Ascending aorta (tissue), 2 donors: ENCODE measurements around the gene SIK3. TPM values are rescaled to one million over a fixed set of nuclear protein-coding genes. Genes with fewer than 3 reads are reported as not detected.

Experiments
- DNase-seq, 2 donors: peaks; one replicate each; pipeline ENCODE4 v3.0.0-alpha.2; 2019; ENCODE audit warnings: low spot score in 2 of 2
- H3K27ac ChIP-seq, 2 donors: fragments of 200-600 bp; sonication (generic); one replicate each; pipeline ENCODE4 v1.5.1; 2016 to 2017; ENCODE audit warnings: mild to moderate bottlenecking in 1 of 2
- H3K27me3 ChIP-seq: fragments of 200-600 bp; sonication (generic); one replicate; pipeline ENCODE4 v1.5.1; 2017
- H3K36me3 ChIP-seq, 2 donors: fragments of 200-600 bp; sonication (generic); one replicate each; pipeline ENCODE4 v1.5.1; 2016
- H3K4me1 ChIP-seq, 2 donors: fragments of 200-600 bp; sonication (generic); one replicate each; pipeline ENCODE4 v1.5.1; 2016 to 2017; ENCODE audit warnings: mild to moderate bottlenecking in 1 of 2
- H3K4me3 ChIP-seq, 2 donors: fragments of 200-600 bp; sonication (generic); one replicate each; pipeline ENCODE4 v1.5.1; 2016 to 2017; ENCODE audit warnings: mild to moderate bottlenecking in 1 of 2
- H3K9me3 ChIP-seq, 2 donors: fragments of 200-600 bp; sonication (generic); one replicate each; pipeline ENCODE4 v1.5.1; 2016
- CTCF ChIP-seq, 3 experiments: fragments of 200-600 bp in 2 of 3; fragments of 450-650 bp in 1 of 3; sonication (generic) in 2 of 3; IDR thresholded peaks; one replicate each; pipeline ENCODE4 v1.5.1; 2016 to 2019; ENCODE audit warnings: antibody characterized with exemption in 3 of 3, mild to moderate bottlenecking in 1 of 3, moderate library complexity in 1 of 3
- intact Hi-C: fragments of 100-400 bp; cut with DNase I; formaldehyde crosslinking; loops from one replicate; pipeline ENCODE4 v1.15.1; 2023
- total RNA-seq: library from RNA; depleted of rRNA; stranded (reverse); fragments of >200 nt; gene quantifications from one replicate; pipeline ENCODE4 v1.1.0, GENCODE V29; 2016

SIK3 gene
- total RNA-seq, 1 donor from 2014 or later = 22.5 TPM

- no peak overlapping the region for H3K4me3 ChIP-seq
- H3K27ac ChIP-seq = no peak overlapping the region
- DNase-seq = no peak
- intact Hi-C loops = no loop called here
- peaks cover 0 to 21% of the 10 kb centered on the region in 2 donors for H3K4me1 ChIP-seq
- no peaks in the 10 kb centered on the region for H3K9me3 ChIP-seq
- H3K27me3 ChIP-seq = no peaks in the 10 kb centered on the region
- peaks cover 0 to 21% of the 10 kb centered on the region in 2 donors for H3K36me3 ChIP-seq
- peak in 2 of 3 experiments; percentile 15 to 31 for TF ChIP-seq CTCF (IDR thresholded peaks at IDR 0.05)
Measured at GRCh38 chr11:116927163-116927974, 170.9 kb downstream of the SIK3 start.

- intact Hi-C loops = no loop called here
- H3K4me1 ChIP-seq = peaks cover 0 to 6% of the 10 kb centered on the region in 2 donors
- H3K27me3 ChIP-seq = no peaks in the 10 kb centered on the region
- no peak for DNase-seq
- H3K4me3 ChIP-seq = no peak overlapping the region
- H3K9me3 ChIP-seq = no peaks in the 10 kb centered on the region
- TF ChIP-seq CTCF (IDR thresholded peaks at IDR 0.05) = no peak
- H3K36me3 ChIP-seq = peaks cover 0 to 21% of the 10 kb centered on the region in 2 donors
- no peak overlapping the region for H3K27ac ChIP-seq
Measured at GRCh38 chr11:116925050-116925449, 173.2 kb downstream of the SIK3 start.

- Histone ChIP-seq H3K9me3 (no peaks in the 10 kb centered on the region), H3K27me3 (no peaks in the 10 kb centered on the region), H3K27ac (no peak overlapping the region), H3K4me1 (peaks cover 0 to 5% of the 10 kb centered on the region in 2 donors), H3K4me3 (no peak overlapping the region), H3K36me3 (no peaks in the 10 kb centered on the region)
- intact Hi-C loops = no loop called here
- no peak for DNase-seq
- no peak for TF ChIP-seq CTCF (IDR thresholded peaks at IDR 0.05)
Measured at GRCh38 chr11:116918925-116919655, 179.1 kb downstream of the SIK3 start.

- no peak for TF ChIP-seq CTCF (IDR thresholded peaks at IDR 0.05)
- intact Hi-C loops = no loop called here
- Histone ChIP-seq H3K27ac (no peak overlapping the region), H3K36me3 (no peaks in the 10 kb centered on the region), H3K4me3 (no peak overlapping the region), H3K9me3 (no peaks in the 10 kb centered on the region), H3K4me1 (peaks cover 0 to 5% of the 10 kb centered on the region in 2 donors), H3K27me3 (no peaks in the 10 kb centered on the region)
- no peak for DNase-seq
Measured at GRCh38 chr11:116917632-116918031, 180.6 kb downstream of the SIK3 start.

- no peaks in the 10 kb centered on the region for H3K36me3 ChIP-seq
- DNase-seq = no peak
- no peaks in the 10 kb centered on the region for H3K9me3 ChIP-seq
- H3K4me3 ChIP-seq = no peak overlapping the region
- peaks cover 0 to 5% of the 10 kb centered on the region in 2 donors for H3K4me1 ChIP-seq
- no peaks in the 10 kb centered on the region for H3K27me3 ChIP-seq
- intact Hi-C loops = no loop called here
- TF ChIP-seq CTCF (IDR thresholded peaks at IDR 0.05) = no peak
- H3K27ac ChIP-seq = no peak overlapping the region
Measured at GRCh38 chr11:116916886-116917285, 181.3 kb downstream of the SIK3 start.
